NOMO-1 treated with dmso at 0.1 percent for 144 hours (cell line): ENCODE measurements around the gene ATP13A5.

ENCODE experiments used
- DNase-seq: peaks from one replicate; lab custom pipeline; 2025; ENCODE audit not compliant: unreplicated experiment; lab: John Stamatoyannopoulos, UW

Gene ATP13A5

GRCh38 chr3:193262707-193263106, 115.8 kb downstream of the ATP13A5 start:
- no peak for DNase-seq

GRCh38 chr3:193261970-193262369, 116.6 kb downstream of the ATP13A5 start:
- DNase-seq: no peak

GRCh38 chr3:193253986-193254660, 124.4 kb downstream of the ATP13A5 start:
- no peak for DNase-seq

GRCh38 chr3:193250492-193250891, 128.1 kb downstream of the ATP13A5 start:
- DNase-seq: no peak

- DNase-seq: no peak
These were observed 129.6 kb downstream of the ATP13A5 start for GRCh38 chr3:193248848-193249468.

GRCh38 chr3:193243571-193243970, 135.0 kb downstream of the ATP13A5 start:
- no peak for DNase-seq

- no peak for DNase-seq
These were observed 136.8 kb downstream of the ATP13A5 start for GRCh38 chr3:193241716-193242115.

GRCh38 chr3:193240850-193241706, 137.5 kb downstream of the ATP13A5 start, which contains the start of gene PLAAT1:
Gene PLAAT1 (plus strand): TSS chr3:193241222. CDS start chr3:193255651, 14,429 bp downstream.
- peak; percentile 85 for DNase-seq

- no peak for DNase-seq
These were observed 138.1 kb downstream of the ATP13A5 start for GRCh38 chr3:193240436-193240849.

GRCh38 chr3:193237030-193237429, 141.5 kb downstream of the ATP13A5 start:
- DNase-seq: no peak

- DNase-seq: no peak
These were observed 142.0 kb downstream of the ATP13A5 start for GRCh38 chr3:193236599-193236998.

GRCh38 chr3:193231201-193231600, 147.4 kb downstream of the ATP13A5 start:
- no peak for DNase-seq

GRCh38 chr3:193230610-193231009, 147.9 kb downstream of the ATP13A5 start:
- DNase-seq: no peak

- DNase-seq: no peak
These were observed 148.6 kb downstream of the ATP13A5 start for GRCh38 chr3:193229851-193230420.

GRCh38 chr3:193228206-193228605, 150.3 kb downstream of the ATP13A5 start:
- DNase-seq: no peak

- DNase-seq: no peak
These were observed 153.0 kb downstream of the ATP13A5 start for GRCh38 chr3:193225302-193226125.
